HCT116 (cell line): ENCODE measurements around the gene OTOA.

ENCODE experiments used
- ATF3 ChIP-seq: IDR thresholded peaks from 2 replicates; pipeline ENCODE4 v1.6.1; 2012
- CBX3 ChIP-seq: IDR thresholded peaks from 2 replicates; pipeline ENCODE4 v1.6.1; 2012; ENCODE audit warnings: low read depth
- CTCF ChIP-seq, 3 experiments: fragments of 200-600 bp in 1 of 3; sonication (generic) in 1 of 3; IDR thresholded peaks in 2 of 3; conservative IDR thresholded peaks in 1 of 3; 2 replicates each; pipeline ENCODE4 v1.5.1; 2012 to 2017; ENCODE audit warnings: low read depth in 2 of 3, low read length in 2 of 3, antibody characterized with exemption in 1 of 3, borderline replicate concordance in 1 of 3, control low read depth in 1 of 3, mild to moderate bottlenecking in 1 of 3, mixed read lengths in 1 of 3, mixed run types in 1 of 3, moderate library complexity in 1 of 3; ENCODE audit not compliant: insufficient read depth in 1 of 3
- EZH2phosphoT487 ChIP-seq: fragments of 200-600 bp; IDR thresholded peaks from 2 replicates; pipeline ENCODE4 v1.6.1; 2018; ENCODE audit warnings: antibody characterized with exemption, borderline replicate concordance
- MAX ChIP-seq: IDR thresholded peaks from 2 replicates; pipeline ENCODE4 v1.6.1; 2012
- POLR2A ChIP-seq: IDR thresholded peaks from 2 replicates; pipeline ENCODE4 v1.7.0; 2011; ENCODE audit warnings: borderline replicate concordance; ENCODE audit not compliant: insufficient read depth, insufficient read length; ENCODE audit errors: extremely low read depth
- RAD21 ChIP-seq: IDR thresholded peaks from 2 replicates; pipeline ENCODE4 v1.6.1; 2012; ENCODE audit warnings: low read depth, mild to moderate bottlenecking
- TCF7L2 ChIP-seq: IDR thresholded peaks from 2 replicates; pipeline ENCODE4 v1.7.0; 2011; ENCODE audit warnings: borderline replicate concordance, inconsistent platforms; ENCODE audit not compliant: insufficient read depth, insufficient read length; ENCODE audit errors: extremely low read depth

- TF ChIP-seq MAX (no peak), POLR2A (no peak), EZH2phosphoT487 (no peak), ATF3 (no peak), CTCF (IDR thresholded peaks at IDR 0.05 in 2 of 3, conservative IDR thresholded peaks at IDR 0.05 in 1 of 3; ENCODE audit: borderline replicate concordance in 1 of 3, insufficient read depth in 1 of 3, low read depth in 2 of 3, low read length in 2 of 3) (no peak), TCF7L2 (no peak), CBX3 (no peak), RAD21 (no peak)
These were observed 43.9 kb upstream of the OTOA start for GRCh38 chr16:21619765-21620425.
